Cardiac septum (tissue), 1 donor: Measurements from ENCODE around the gene HECW1. TPM values are rescaled to one million over a fixed set of nuclear protein-coding genes. Genes with fewer than 3 reads are reported as not detected.

Experiments
- DNase-seq: peaks from one replicate; pipeline ENCODE4 v3.0.0-alpha.2; 2020; ENCODE audit warnings: low spot score
- intact Hi-C: fragments of 100-400 bp; cut with DNase I; formaldehyde crosslinking; loops from one replicate; pipeline ENCODE4 v1.14.0; 2022
- total RNA-seq: library from RNA; stranded (reverse); fragmentation: NEBNext Ultra II Directional; extraction: Animal tissue kit (Norgen Biotek cat#: 25700); gene quantifications from one replicate; pipeline ENCODE4 v1.2.1, GENCODE V29; 2021
- donor health status: DM: no; HTN: no; CAD: no.

HECW1 gene
- total RNA-seq, 1 donor from 2014 or later = not detected

- DNase-seq = no peak
- intact Hi-C loops = no loop called here
Observed at GRCh38 chr7:43138710-43139109, 26.3 kb downstream of the HECW1 start.

GRCh38 chr7:43139137-43139536 lies 26.7 kb downstream of the HECW1 start:
- intact Hi-C loops = no loop called here
- no peak for DNase-seq

- intact Hi-C loops = no loop called here
- no peak for DNase-seq
Observed at GRCh38 chr7:43140186-43140585, 27.7 kb downstream of the HECW1 start.

- no peak for DNase-seq
- intact Hi-C loops = no loop called here
Observed at GRCh38 chr7:43141091-43141490, 28.6 kb downstream of the HECW1 start.

GRCh38 chr7:43142703-43143102 lies 30.3 kb downstream of the HECW1 start:
- intact Hi-C loops = no loop called here
- no peak for DNase-seq

- DNase-seq = no peak
- intact Hi-C loops = no loop called here
Observed at GRCh38 chr7:43143918-43144589, 31.6 kb downstream of the HECW1 start.

GRCh38 chr7:43148161-43148731 lies 35.8 kb downstream of the HECW1 start:
- no peak for DNase-seq
- intact Hi-C loops = no loop called here

GRCh38 chr7:43151076-43151475 lies 38.6 kb downstream of the HECW1 start:
- DNase-seq = no peak
- intact Hi-C loops = no loop called here

GRCh38 chr7:43152696-43153095 lies 40.2 kb downstream of the HECW1 start:
- no peak for DNase-seq
- intact Hi-C loops = no loop called here

GRCh38 chr7:43155636-43156035 lies 43.2 kb downstream of the HECW1 start:
- no peak for DNase-seq

GRCh38 chr7:43163885-43164284 lies 51.4 kb downstream of the HECW1 start:
- DNase-seq = no peak
- intact Hi-C loops = no loop called here

More at GRCh38 chr7:43155636-43156035, 43.2 kb downstream of the HECW1 start:
- intact Hi-C loops = no loop called here

- intact Hi-C loops = no loop called here
- DNase-seq = no peak
Observed at GRCh38 chr7:43164757-43165156, 52.3 kb downstream of the HECW1 start.

- DNase-seq = no peak
- intact Hi-C loops = no loop called here
Observed at GRCh38 chr7:43166686-43167085, 54.2 kb downstream of the HECW1 start.

- no peak for DNase-seq
- intact Hi-C loops = no loop called here
Observed at GRCh38 chr7:43169076-43169475, 56.6 kb downstream of the HECW1 start.

- intact Hi-C loops = no loop called here
- DNase-seq = no peak
Observed at GRCh38 chr7:43170571-43170970, 58.1 kb downstream of the HECW1 start.

GRCh38 chr7:43175570-43176200 lies 63.2 kb downstream of the HECW1 start:
- DNase-seq = no peak
- intact Hi-C loops = no loop called here

- no peak for DNase-seq
- intact Hi-C loops = no loop called here
Observed at GRCh38 chr7:43179393-43179792, 66.9 kb downstream of the HECW1 start.

GRCh38 chr7:43192806-43193460 lies 80.5 kb downstream of the HECW1 start:
- intact Hi-C loops = no loop called here

GRCh38 chr7:43193893-43194292 lies 81.4 kb downstream of the HECW1 start:
- intact Hi-C loops = no loop called here
- DNase-seq = no peak

More at GRCh38 chr7:43192806-43193460, 80.5 kb downstream of the HECW1 start:
- no peak for DNase-seq

GRCh38 chr7:43195256-43195655 lies 82.8 kb downstream of the HECW1 start:
- intact Hi-C loops = no loop called here

GRCh38 chr7:43195768-43196167 lies 83.3 kb downstream of the HECW1 start:
- no peak for DNase-seq
- intact Hi-C loops = no loop called here

More at GRCh38 chr7:43195256-43195655, 82.8 kb downstream of the HECW1 start:
- no peak for DNase-seq
